GM12878 (cell line): ENCODE results near the gene USF1. TPM values are rescaled to one million over a fixed set of nuclear protein-coding genes. Genes with fewer than 3 reads are reported as not detected.

Source experiments
- BRCA1 ChIP-seq: IDR thresholded peaks from 2 replicates; pipeline ENCODE4 v1.6.1; 2011; ENCODE audit warnings: low read depth, low read length, improper control_type of control experiment
- CEBPZ ChIP-seq: fragments of 150-350 bp; IDR thresholded peaks from 2 replicates; pipeline ENCODE4 v1.6.1; 2016; ENCODE audit warnings: low read depth, low read length
- CHD1 ChIP-seq: IDR thresholded peaks from 2 replicates; pipeline ENCODE4 v1.6.1; 2012; ENCODE audit warnings: low read depth, low read length, improper control_type of control experiment
- E4F1 ChIP-seq: fragments of 450-650 bp; IDR thresholded peaks from 2 replicates; pipeline ENCODE4 v1.6.1; 2018; ENCODE audit warnings: borderline replicate concordance, mild to moderate bottlenecking; ENCODE audit not compliant: partially characterized antibody
- ETV6 ChIP-seq, 2 experiments: fragments of 450-650 bp in 1 of 2; IDR thresholded peaks in 1 of 2; conservative IDR thresholded peaks in 1 of 2; 2 replicates each; pipeline ENCODE4 v1.6.1; 2014; ENCODE audit warnings: antibody characterized with exemption in 1 of 2, borderline replicate concordance in 1 of 2, low read depth in 1 of 2, mild to moderate bottlenecking in 1 of 2, moderate library complexity in 1 of 2
- GABPA ChIP-seq: IDR thresholded peaks from 2 replicates; pipeline ENCODE4 v1.6.1; 2014; ENCODE audit warnings: antibody characterized with exemption, low read depth, mild to moderate bottlenecking, inconsistent platforms
- GATAD2B ChIP-seq: fragments of 450-650 bp; conservative IDR thresholded peaks from 2 replicates; pipeline ENCODE4 v1.6.1; 2017; ENCODE audit warnings: low read depth, mild to moderate bottlenecking, moderate library complexity
- MXI1 ChIP-seq: fragments of 150-350 bp; IDR thresholded peaks from 2 replicates; pipeline ENCODE4 v1.6.1; 2011; ENCODE audit warnings: low read depth, mild to moderate bottlenecking, inconsistent platforms, low read length, improper control_type of control experiment
- PAX5 ChIP-seq: IDR thresholded peaks from 2 replicates; pipeline ENCODE4 v1.6.1; 2011; ENCODE audit warnings: low read depth, low read length, borderline replicate concordance
- POLR2AphosphoS2 ChIP-seq: IDR thresholded peaks from 2 replicates; pipeline ENCODE4 v1.6.1; 2011; ENCODE audit warnings: low read depth, mild to moderate bottlenecking, low read length, improper control_type of control experiment, moderate library complexity
- RUNX3 ChIP-seq: IDR thresholded peaks from 2 replicates; pipeline ENCODE4 v1.6.1; 2012; ENCODE audit warnings: low read length, inconsistent platforms
- SIN3A ChIP-seq: IDR thresholded peaks from 2 replicates; pipeline ENCODE4 v1.6.1; 2012; ENCODE audit warnings: low read depth, low read length, improper control_type of control experiment
- STAT1 ChIP-seq: fragments of 450-650 bp; conservative IDR thresholded peaks from 2 replicates; pipeline ENCODE4 v1.6.1; 2014; ENCODE audit warnings: antibody characterized with exemption, mild to moderate bottlenecking
- TBL1XR1 ChIP-seq: IDR thresholded peaks from 2 replicates; pipeline ENCODE4 v1.6.1; 2012; ENCODE audit warnings: low read depth, low read length, improper control_type of control experiment
- USF1 ChIP-seq: IDR thresholded peaks from 2 replicates; pipeline ENCODE4 v1.6.1; 2011; ENCODE audit warnings: borderline replicate concordance, low read depth, mild to moderate bottlenecking, moderate library complexity, mixed read lengths, low read length; ENCODE audit not compliant: insufficient read depth; ENCODE audit errors: extremely low read length
- WRNIP1 ChIP-seq: IDR thresholded peaks from 2 replicates; pipeline ENCODE4 v1.6.1; 2011; ENCODE audit warnings: low read depth, low read length, improper control_type of control experiment, borderline replicate concordance
- ZNF592 ChIP-seq: fragments of 450-650 bp; IDR thresholded peaks from 2 replicates; pipeline ENCODE4 v1.6.1; 2017; ENCODE audit warnings: mild to moderate bottlenecking, moderate library complexity
- ZNF622 ChIP-seq: fragments of 450-650 bp; IDR thresholded peaks from 2 replicates; pipeline ENCODE4 v1.6.1; 2017; ENCODE audit warnings: mild to moderate bottlenecking, inconsistent platforms
- polyA plus RNA-seq, 11 experiments: library from polyadenylated mRNA; depleted of rRNA in 4 of 11; unstranded in 6 of 11; stranded (reverse) in 5 of 11; fragments of >200 nt; fragmentation: Nextera tagmentation in 4 of 11; fragmentation: Illumina TruSeq in 1 of 11; extraction: Ambion mirVana in 4 of 11; extraction: Trizol in 1 of 11; gene quantifications; 1 replicate in 1 of 11; 2 replicates in 10 of 11; pipeline versions ENCODE4 v1.2.1 to v1.2.3, GENCODE V29; 2011 to 2016; ENCODE audit warnings: inconsistent platforms in 2 of 11, missing spikeins in 2 of 11, low read depth in 1 of 11
- total RNA-seq, 4 experiments: library from RNA; depleted of rRNA in 3 of 4; stranded (reverse); fragments of >200 nt in 3 of 4; fragmentation: Illumina TruSeq in 1 of 4; extraction: Trizol in 1 of 4; gene quantifications; 2 replicates each; pipeline versions ENCODE4 v1.2.1 to v1.2.3, GENCODE V29; 2013 to 2021

USF1 gene
- total and polyA plus RNA-seq, 10 of the 15 experiments (the other 5 are each of a cell fraction or from before 2014, with no cell fraction given) = 9.4 to 92.1 (median 53.5) TPM

GRCh38 chr1:161068306-161069234, 22.8 kb upstream of the USF1 start (continued):
- TF ChIP-seq TBL1XR1 = no peak
- no peak for TF ChIP-seq CHD1
- TF ChIP-seq GATAD2B = no peak
- TF ChIP-seq ZNF622 = no peak
- TF ChIP-seq PAX5 = peak; percentile 19; the same call in 1 of the 2 replicates
- TF ChIP-seq E4F1 = no peak
- 0 out of 4 replicates have a peak, but pooled peaks of 1 of the 2 experiments have one; percentile 25 for TF ChIP-seq ETV6 (conservative IDR thresholded peaks at IDR 0.05 in 1 of 2, IDR thresholded peaks at IDR 0.05 in 1 of 2; ENCODE audit: borderline replicate concordance in 1 of 2, low read depth in 1 of 2)
- TF ChIP-seq RUNX3 = no peak; the same call in none of the 2 replicates
- peak; percentile 69; the same call in 1 of the 2 replicates for TF ChIP-seq GABPA
- no peak for TF ChIP-seq POLR2AphosphoS2
- TF ChIP-seq USF1 = no peak
- TF ChIP-seq SIN3A = no peak
- TF ChIP-seq STAT1 = no peak
- no peak for TF ChIP-seq WRNIP1
- no peak for TF ChIP-seq CEBPZ
- no peak for TF ChIP-seq MXI1
- TF ChIP-seq ZNF592 = no peak
- TF ChIP-seq BRCA1 = no peak
